HepG2 (cell line): ENCODE results near the gene ZNF341. TPM values are rescaled to one million over a fixed set of nuclear protein-coding genes. Genes with fewer than 3 reads are reported as not detected.

Experiments used
- ARHGAP35 ChIP-seq: sonication (generic); formaldehyde crosslinking; IDR thresholded peaks from 2 replicates; pipeline ENCODE4 v1.9.0; 2022; ENCODE audit warnings: mild to moderate bottlenecking, inconsistent platforms, moderate library complexity, missing genetic modification reagents, borderline replicate concordance
- ATF7-NPFF ChIP-seq: sonication (generic); formaldehyde crosslinking; IDR thresholded peaks from 2 replicates; pipeline ENCODE4 v1.8.1; 2023; ENCODE audit warnings: mild to moderate bottlenecking, low read depth, missing genetic modification reagents, moderate library complexity
- HDAC6 ChIP-seq: fragments of 200-600 bp; sonication (generic); IDR thresholded peaks from 2 replicates; pipeline ENCODE4 v1.7.0; 2017; ENCODE audit warnings: mild to moderate bottlenecking, antibody characterized with exemption, low read length, low read depth
- PPARG ChIP-seq: conservative IDR thresholded peaks from 2 replicates; pipeline ENCODE4 v1.6.1; 2016; ENCODE audit warnings: missing biosample characterization, missing genetic modification reagents
- SRY ChIP-seq: sonication (generic); formaldehyde crosslinking; IDR thresholded peaks from 2 replicates; pipeline ENCODE4 v1.8.0; 2022; ENCODE audit warnings: mild to moderate bottlenecking, missing genetic modification reagents
- ZNF44 ChIP-seq: sonication (generic); formaldehyde crosslinking; IDR thresholded peaks from 2 replicates; pipeline ENCODE4 v1.5.1; 2020; ENCODE audit warnings: mild to moderate bottlenecking, missing genetic modification reagents
- ZNF556 ChIP-seq: sonication (generic); formaldehyde crosslinking; IDR thresholded peaks from 2 replicates; pipeline ENCODE4 v1.4.0; 2020; ENCODE audit warnings: mild to moderate bottlenecking, missing genetic modification reagents, borderline replicate concordance
- ZNF720 ChIP-seq: sonication (generic); formaldehyde crosslinking; IDR thresholded peaks from 2 replicates; pipeline ENCODE4 v1.4.0; 2020; ENCODE audit warnings: missing genetic modification reagents
- ZNF746 ChIP-seq: sonication (generic); formaldehyde crosslinking; IDR thresholded peaks from 2 replicates; pipeline ENCODE4 v1.8.0; 2022; ENCODE audit warnings: mild to moderate bottlenecking, missing genetic modification reagents
- ZSCAN25 ChIP-seq: sonication (generic); formaldehyde crosslinking; IDR thresholded peaks from 2 replicates; pipeline ENCODE4 v1.8.0; 2022; ENCODE audit warnings: mild to moderate bottlenecking, missing genetic modification reagents
- polyA plus RNA-seq, 8 experiments: library from polyadenylated mRNA; depleted of rRNA in 3 of 8; stranded (reverse) in 7 of 8; unstranded in 1 of 8; fragments of >200 nt; fragmentation: Illumina TruSeq in 4 of 8; extraction: Trizol in 4 of 8; gene quantifications; 2 replicates each; pipeline versions ENCODE4 v1.2.1 to v1.2.3, GENCODE V29; 2011 to 2016; ENCODE audit warnings: low read depth in 4 of 8, missing spikeins in 1 of 8, mixed read lengths in 1 of 8; ENCODE audit not compliant: insufficient read depth in 1 of 8
- total RNA-seq, 5 experiments: library from RNA; depleted of rRNA; stranded (reverse); fragments of >200 nt; fragmentation: Illumina TruSeq; extraction: Trizol; gene quantifications; 2 replicates each; pipeline ENCODE4 v1.2.3, GENCODE V29; 2016; ENCODE audit warnings: low read depth in 1 of 5
- TF ChIP-seq, protein P1 (sequence below): sonication (generic); formaldehyde crosslinking; IDR thresholded peaks from 2 replicates; pipeline ENCODE4 v1.8.0; 2022; ENCODE audit warnings: mild to moderate bottlenecking, missing genetic modification reagents; ENCODE audit not compliant: insufficient replicate concordance
- TF ChIP-seq, protein P2 (sequence below), 2 experiments: sonication (generic) in 1 of 2; formaldehyde crosslinking in 1 of 2; IDR thresholded peaks; 2 replicates each; pipeline versions ENCODE4 v1.4.0 to v1.6.1; 2018 to 2020; ENCODE audit warnings: missing genetic modification reagents in 2 of 2, borderline replicate concordance in 1 of 2, low read depth in 1 of 2, mild to moderate bottlenecking in 1 of 2, missing biosample characterization in 1 of 2
- TF ChIP-seq, protein P3 (sequence below): sonication (generic); formaldehyde crosslinking; IDR thresholded peaks from 2 replicates; pipeline ENCODE4 v1.4.0; 2020; ENCODE audit warnings: missing genetic modification reagents

The ZNF341 gene
- total and polyA plus RNA-seq, 2 of the 13 experiments (the other 11 are each of a cell fraction or from before 2014, with no cell fraction given): 1.1 to 2.2 TPM

DNA sequence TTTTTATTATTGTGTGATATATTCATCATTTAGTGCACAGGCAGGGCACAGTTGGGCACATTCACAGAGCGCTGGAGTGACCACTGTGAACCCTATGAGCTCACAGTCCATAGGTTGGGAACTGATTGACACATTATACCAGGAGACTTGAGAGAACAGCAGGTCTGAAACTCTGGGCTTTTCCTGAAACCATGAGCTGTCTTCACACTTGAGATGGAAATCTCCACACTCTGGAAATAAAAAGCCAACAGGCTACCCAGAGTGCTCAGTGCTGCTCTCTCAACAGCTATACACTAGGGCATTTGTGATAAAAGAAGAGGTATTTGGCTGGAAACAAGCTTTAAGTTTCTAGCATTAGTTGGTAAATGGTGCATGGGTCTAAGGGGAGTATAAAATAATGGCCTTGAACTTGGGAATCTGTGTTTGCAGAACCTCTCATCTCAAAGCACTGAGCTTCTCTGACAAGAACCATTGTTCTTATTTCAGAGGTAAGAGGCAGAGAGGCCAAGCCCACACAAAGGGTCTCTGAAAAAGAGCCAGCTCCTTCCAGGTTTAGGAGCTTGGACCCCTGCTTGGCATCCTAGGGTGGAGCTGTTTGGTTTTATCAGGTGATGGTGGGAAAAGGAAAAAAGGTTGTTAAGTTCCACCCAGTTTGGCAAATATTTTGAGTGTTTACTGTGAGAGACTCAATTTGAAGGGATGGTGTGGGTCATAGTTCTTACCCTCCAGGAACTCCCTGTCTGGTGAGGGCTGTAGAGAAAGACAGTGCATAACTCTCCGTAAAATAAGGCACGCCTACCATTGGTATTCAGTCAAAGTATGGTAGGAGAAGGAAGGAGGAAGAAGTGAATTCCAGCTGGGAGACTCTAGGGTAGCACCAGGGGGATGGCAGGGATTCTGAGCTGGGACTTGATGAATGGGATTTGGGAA is 93.8 kb downstream of the ZNF341 start (continued):
- TF ChIP-seq PPARG (CRISPR knock-in tag) (no peak; the same call in 1 of the 2 replicates), HDAC6 (no peak), ZNF746 (CRISPR knock-in tag) (no peak), ZNF44 (CRISPR knock-in tag) (0 out of 2 replicates have a peak, but pooled peaks have one; percentile 13), ARHGAP35 (CRISPR knock-in tag) (peak; percentile 64; the same call in 1 of the 2 replicates), ZSCAN25 (CRISPR knock-in tag) (peak; percentile 54; the same call in 1 of the 2 replicates), SRY (CRISPR knock-in tag) (no peak), ZNF720 (CRISPR knock-in tag) (peak; percentile 32; the same call in 1 of the 2 replicates), ZNF556 (CRISPR knock-in tag) (peak; percentile 36; the same call in 1 of the 2 replicates), ATF7-NPFF (no peak)
- TF ChIP-seq, protein P1, sequence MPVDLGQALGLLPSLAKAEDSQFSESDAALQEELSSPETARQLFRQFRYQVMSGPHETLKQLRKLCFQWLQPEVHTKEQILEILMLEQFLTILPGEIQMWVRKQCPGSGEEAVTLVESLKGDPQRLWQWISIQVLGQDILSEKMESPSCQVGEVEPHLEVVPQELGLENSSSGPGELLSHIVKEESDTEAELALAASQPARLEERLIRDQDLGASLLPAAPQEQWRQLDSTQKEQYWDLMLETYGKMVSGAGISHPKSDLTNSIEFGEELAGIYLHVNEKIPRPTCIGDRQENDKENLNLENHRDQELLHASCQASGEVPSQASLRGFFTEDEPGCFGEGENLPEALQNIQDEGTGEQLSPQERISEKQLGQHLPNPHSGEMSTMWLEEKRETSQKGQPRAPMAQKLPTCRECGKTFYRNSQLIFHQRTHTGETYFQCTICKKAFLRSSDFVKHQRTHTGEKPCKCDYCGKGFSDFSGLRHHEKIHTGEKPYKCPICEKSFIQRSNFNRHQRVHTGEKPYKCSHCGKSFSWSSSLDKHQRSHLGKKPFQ: peak; percentile 35
- TF ChIP-seq, protein P2, sequence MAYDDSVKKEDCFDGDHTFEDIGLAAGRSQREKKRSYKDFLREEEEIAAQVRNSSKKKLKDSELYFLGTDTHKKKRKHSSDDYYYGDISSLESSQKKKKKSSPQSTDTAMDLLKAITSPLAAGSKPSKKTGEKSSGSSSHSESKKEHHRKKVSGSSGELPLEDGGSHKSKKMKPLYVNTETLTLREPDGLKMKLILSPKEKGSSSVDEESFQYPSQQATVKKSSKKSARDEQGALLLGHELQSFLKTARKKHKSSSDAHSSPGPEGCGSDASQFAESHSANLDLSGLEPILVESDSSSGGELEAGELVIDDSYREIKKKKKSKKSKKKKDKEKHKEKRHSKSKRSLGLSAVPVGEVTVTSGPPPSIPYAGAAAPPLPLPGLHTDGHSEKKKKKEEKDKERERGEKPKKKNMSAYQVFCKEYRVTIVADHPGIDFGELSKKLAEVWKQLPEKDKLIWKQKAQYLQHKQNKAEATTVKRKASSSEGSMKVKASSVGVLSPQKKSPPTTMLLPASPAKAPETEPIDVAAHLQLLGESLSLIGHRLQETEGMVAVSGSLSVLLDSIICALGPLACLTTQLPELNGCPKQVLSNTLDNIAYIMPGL (CRISPR knock-in tag; IDR thresholded peaks at IDR 0.05; ENCODE audit: borderline replicate concordance in 1 of 2, low read depth in 1 of 2): 0 out of 4 replicates have a peak, but pooled peaks of 1 of the 2 experiments have one; percentile 14
- TF ChIP-seq, protein P3, sequence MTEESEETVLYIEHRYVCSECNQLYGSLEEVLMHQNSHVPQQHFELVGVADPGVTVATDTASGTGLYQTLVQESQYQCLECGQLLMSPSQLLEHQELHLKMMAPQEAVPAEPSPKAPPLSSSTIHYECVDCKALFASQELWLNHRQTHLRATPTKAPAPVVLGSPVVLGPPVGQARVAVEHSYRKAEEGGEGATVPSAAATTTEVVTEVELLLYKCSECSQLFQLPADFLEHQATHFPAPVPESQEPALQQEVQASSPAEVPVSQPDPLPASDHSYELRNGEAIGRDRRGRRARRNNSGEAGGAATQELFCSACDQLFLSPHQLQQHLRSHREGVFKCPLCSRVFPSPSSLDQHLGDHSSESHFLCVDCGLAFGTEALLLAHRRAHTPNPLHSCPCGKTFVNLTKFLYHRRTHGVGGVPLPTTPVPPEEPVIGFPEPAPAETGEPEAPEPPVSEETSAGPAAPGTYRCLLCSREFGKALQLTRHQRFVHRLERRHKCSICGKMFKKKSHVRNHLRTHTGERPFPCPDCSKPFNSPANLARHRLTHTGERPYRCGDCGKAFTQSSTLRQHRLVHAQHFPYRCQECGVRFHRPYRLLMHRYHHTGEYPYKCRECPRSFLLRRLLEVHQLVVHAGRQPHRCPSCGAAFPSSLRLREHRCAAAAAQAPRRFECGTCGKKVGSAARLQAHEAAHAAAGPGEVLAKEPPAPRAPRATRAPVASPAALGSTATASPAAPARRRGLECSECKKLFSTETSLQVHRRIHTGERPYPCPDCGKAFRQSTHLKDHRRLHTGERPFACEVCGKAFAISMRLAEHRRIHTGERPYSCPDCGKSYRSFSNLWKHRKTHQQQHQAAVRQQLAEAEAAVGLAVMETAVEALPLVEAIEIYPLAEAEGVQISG (CRISPR knock-in tag): no peak
- TF ChIP-seq, all 625 proteins: peak for 92
